Femur (tissue), 1 donor: Measurements from ENCODE around the gene FKBP8.
A peak's percentile ranks its signal among the peaks of the same experiment; 100 is the strongest.

Source experiments
- DNase-seq: peaks from one replicate; pipeline ENCODE4 v3.0.0-alpha.2; 2017

The FKBP8 gene

DNA sequence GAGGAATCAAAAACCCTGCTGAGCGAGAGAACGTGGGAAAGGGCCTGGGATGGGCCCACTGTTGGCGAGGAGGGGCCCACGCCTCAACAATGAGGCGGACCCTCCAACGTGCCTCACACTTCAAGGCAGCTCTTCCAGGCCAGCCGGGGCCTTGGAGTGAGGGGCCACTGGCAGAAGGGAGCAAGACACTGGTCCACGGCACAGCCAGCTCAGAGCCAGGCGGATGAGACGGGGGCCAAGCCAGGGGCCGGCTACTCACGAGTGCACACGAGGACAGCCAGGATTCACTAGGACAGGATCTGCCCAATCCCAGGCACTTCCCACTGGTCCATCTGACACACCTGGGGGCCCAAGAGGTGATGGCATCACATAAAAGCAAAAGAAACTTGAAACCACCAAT is 42.0 kb downstream of the FKBP8 start:
- DNase-seq, result no peak

DNA sequence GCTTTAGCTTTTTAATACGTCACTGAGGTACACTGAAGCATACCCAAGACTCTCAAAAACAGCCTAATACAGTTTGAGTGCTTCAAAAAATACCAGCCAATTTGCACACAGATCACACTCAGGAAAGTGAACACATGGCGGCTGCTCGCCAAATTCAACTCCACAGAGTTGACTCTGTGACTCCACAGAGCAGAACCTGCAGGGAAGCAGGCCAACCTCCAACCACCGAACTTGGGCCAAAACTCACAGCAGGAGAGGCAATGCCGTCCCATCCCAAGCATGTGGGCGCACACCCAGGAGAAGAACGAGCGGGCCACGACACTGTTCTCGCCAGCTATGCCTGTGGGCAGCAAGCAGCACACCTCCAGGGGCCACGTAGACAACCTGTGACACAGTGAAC is 42.6 kb downstream of the FKBP8 start:
- DNase-seq, result peak; percentile 65

DNA sequence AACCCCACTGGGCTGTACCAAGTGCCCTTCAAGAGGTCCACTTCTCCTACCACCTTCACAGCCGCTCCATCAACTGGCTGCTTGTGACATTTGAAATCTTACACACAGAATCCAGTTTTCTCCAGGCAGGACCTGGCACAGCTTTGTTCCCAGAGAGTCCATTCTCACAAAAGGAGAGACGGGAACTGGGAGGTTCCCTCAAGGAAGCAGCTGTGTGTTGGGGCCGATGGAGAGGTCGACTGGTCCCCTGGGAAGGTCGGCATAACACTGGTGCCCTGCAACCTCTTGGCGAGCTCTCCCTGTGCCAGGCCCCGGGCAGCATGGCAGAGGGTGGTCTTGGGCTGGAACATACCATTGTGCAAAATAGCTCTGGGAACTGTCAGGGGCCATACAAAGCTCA is 43.0 kb downstream of the FKBP8 start:
- DNase-seq, result no peak

- DNase-seq, result no peak
Observed at GRCh38 chr19:18499055-18499775, 44.2 kb downstream of the FKBP8 start.

DNA sequence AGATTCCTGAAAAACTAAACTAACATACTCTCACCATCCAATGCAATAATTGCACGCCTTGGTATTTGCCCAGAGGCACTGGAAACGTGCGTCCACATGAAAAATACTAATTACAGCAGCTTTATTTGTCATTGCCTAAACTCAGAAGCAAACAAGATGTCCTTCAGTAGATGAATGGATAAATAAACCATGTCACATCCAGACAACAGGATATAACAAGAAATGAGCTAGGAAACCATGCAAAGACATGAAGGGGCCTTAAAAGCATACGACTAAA is 46.5 kb downstream of the FKBP8 start:
- no peak for DNase-seq

DNA sequence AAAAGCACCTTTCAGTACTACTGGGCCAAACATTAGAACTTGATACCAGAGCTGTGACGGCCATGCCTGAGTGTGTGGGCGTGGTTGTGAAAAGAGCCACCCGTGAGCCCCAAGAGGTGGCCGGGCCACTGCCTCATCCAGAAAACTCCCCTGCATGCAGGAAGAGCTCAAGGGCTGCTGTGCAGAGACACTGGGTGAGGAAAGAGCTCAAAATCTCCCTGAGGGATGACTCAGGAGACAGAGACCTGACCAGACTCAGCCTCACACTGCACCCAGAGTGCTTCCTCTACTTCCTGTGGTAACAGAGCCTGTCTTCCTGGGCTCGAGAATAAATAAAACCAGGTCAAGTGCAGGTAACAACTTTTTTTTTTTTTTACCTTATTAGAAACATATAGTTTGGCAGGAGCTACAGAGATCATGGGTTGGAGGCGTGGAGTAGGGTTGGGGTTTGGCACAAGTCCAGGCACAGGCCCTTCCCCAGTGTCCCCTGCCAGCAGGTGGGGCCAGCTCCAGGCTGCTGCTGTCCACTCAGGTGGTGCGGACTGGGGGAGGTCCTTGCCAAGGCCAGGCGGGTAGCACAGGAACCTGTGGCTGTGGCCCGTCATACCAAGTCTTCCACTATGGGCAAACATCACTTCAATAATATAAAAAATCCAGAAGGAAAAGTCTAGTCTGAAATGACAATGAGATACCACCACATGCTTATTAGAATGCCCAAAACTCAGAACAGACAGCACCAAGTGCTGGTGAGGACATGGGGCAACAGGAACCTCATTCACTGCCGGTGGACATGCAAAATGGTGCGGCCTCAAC is 47.0 kb downstream of the FKBP8 start:
- no peak for DNase-seq

DNA sequence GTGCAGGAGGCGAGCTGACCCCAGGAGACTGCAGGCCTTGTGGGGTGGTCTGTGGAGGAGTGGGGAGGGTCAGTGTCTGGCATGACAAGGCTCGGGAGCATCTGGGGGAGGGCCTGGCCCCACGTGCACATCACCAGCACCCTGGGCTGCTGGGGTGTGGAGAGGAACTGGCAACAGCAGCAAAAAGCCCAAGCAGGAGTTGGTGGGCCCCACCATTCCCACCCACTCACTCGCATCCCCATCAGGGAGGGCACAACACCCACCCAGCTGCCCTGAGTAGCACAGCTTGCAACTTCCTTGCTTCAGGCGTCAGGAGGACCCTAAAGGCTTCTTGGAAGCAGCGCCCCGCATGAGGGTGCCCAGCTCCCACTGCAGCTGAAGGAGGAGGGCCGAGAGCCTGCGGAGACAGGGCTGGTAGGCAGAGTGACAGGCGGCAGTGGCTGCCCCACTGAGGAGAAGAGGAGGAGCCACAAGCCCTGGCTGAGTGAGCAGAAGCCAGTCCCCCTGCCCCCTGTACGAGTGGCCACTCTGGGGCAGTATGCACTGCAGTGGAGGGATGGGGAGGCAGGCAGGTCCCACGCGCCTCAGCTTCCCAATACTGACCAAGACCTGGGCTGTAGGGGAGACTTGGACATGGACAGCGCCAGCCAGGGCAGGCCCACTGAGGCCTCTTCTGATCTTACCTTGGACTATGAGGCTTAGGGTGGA is 48.0 kb downstream of the FKBP8 start:
- DNase-seq, result no peak

GRCh38 chr19:18494267-18494607 is 49.1 kb downstream of the FKBP8 start:
- DNase-seq, result no peak

GRCh38 chr19:18493440-18494266 is 49.7 kb downstream of the FKBP8 start:
- DNase-seq, result no peak

GRCh38 chr19:18491995-18492953 is 51.1 kb downstream of the FKBP8 start:
- DNase-seq, result no peak

- DNase-seq, result no peak
Observed at GRCh38 chr19:18490728-18491127, 52.6 kb downstream of the FKBP8 start.

- DNase-seq, result no peak
Observed at GRCh38 chr19:18489627-18490184, 53.7 kb downstream of the FKBP8 start.

- DNase-seq, result no peak
Observed at GRCh38 chr19:18488838-18489626, 54.3 kb downstream of the FKBP8 start.

- no peak for DNase-seq
Observed at GRCh38 chr19:18488403-18488723, 55.0 kb downstream of the FKBP8 start.

- DNase-seq, result no peak
Observed at GRCh38 chr19:18487576-18488402, 55.6 kb downstream of the FKBP8 start.

- DNase-seq, result no peak
Observed at GRCh38 chr19:18486746-18487145, 56.6 kb downstream of the FKBP8 start.

GRCh38 chr19:18484992-18485391 is 58.4 kb downstream of the FKBP8 start:
- DNase-seq, result no peak

DNA sequence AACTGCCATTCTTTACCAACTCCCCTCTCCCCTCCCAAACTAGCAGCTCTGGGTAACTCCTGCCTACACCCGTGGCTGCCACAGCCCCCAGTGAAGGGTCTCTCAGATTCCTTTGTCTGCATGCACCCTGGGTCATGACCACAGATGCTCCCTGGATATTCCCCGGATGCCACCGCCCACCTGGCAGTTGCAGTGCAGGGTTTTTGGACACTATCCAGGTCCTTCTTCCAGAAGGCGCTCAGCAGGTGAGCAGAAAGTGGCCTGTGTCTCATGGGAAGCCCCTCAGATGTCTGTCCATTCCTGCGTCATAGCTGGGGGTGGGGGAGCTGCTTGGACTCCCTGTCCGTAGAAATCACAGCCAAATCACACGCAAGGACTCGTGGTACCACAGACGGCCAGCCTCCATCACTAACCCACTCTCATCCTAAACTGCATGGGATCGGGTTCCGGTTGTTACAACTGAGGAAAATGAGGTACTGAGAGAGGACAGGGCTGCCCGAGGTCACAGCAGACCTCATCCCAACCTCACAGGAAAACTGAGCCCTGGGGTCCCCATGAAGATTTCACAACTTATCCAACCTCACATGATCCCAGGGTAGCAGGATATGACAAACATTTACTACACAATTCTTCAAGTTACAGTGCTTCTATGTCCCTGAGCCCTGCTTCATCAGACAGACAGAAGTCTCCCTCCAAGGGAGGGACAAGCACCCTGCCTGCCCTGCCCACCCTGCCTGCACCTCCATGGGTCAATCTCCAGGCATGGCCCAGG is 60.1 kb downstream of the FKBP8 start:
- no peak for DNase-seq
